Left hindlimb (tissue), 1 donor: ENCODE data around the gene PHTF1.
"Not testable (repeated sequence)": the region's sequence is repeated elsewhere in the genome, so short reads cannot be mapped to it uniquely, and the experiment has no call there.

Experiments
- DNase-seq: peaks from one replicate; pipeline ENCODE4 v3.0.0-alpha.2; 2018

PHTF1 gene

GRCh38 chr1:113717506-113717905 lies 41.8 kb downstream of the PHTF1 start:
- DNase-seq, result not testable (repeated sequence)

GRCh38 chr1:113714606-113715269 lies 44.5 kb downstream of the PHTF1 start:
- no peak for DNase-seq

GRCh38 chr1:113701429-113701828 lies 57.9 kb downstream of the PHTF1 start:
- no peak for DNase-seq

- no peak for DNase-seq
Observed at GRCh38 chr1:113694910-113695309, 64.4 kb downstream of the PHTF1 start.

GRCh38 chr1:113692824-113693431 lies 66.4 kb downstream of the PHTF1 start:
- no peak for DNase-seq

- DNase-seq, result no peak
Observed at GRCh38 chr1:113692342-113692741, 66.9 kb downstream of the PHTF1 start.

- no peak for DNase-seq
Observed at GRCh38 chr1:113691184-113691583, 68.1 kb downstream of the PHTF1 start.

DNA sequence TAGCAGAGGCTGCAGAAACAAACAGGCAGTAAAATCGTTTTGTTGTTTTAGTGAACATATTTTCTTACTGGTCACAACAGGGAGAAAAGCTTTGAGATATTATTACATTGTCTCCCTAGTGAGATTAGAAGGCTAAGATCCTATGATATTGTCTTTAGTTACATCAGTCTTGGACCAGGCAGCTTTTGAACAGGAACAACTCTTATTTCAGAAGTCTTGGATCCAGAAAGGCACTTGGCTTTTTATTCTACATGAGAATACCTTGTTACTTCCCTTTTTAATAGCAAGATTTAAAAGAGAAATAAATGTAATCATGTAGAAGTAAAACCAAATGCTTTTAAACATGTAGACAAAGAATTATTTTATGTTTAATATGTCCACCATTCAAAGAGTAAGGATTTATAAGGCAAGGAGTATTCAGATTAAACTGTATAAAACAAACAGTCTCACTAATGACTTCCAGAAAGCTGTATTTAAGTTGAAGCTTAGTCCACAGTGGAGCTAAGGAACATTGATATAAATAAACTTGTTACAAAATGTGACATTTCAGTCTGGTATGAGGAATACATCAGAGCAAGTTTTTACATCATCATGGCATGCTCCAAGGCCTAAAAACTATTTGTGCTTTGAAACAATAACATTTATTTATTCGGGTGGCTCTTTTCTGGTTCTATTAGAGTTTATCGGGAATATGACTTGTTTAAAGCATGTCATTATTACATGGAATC lies 72.2 kb downstream of the PHTF1 start:
- no peak for DNase-seq

DNA sequence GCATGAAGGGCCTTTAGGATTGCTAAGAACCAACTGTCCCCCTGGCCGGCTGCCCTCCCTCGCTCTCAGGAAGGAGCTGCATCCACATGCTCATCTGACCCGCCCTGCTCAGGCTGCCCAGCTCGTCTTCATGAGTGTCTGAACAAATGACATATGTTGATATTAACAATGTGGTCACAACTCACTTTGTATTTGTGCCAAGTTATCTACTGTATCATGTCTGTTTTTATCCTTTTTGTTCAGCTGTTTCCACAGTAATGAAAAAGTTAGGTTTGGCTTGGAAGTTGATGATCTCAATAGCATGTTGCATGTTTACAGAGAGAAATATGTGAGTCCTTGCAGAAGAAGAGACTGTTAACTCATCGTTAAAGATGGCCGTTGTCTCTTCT lies 75.1 kb downstream of the PHTF1 start:
- DNase-seq, result no peak

DNA sequence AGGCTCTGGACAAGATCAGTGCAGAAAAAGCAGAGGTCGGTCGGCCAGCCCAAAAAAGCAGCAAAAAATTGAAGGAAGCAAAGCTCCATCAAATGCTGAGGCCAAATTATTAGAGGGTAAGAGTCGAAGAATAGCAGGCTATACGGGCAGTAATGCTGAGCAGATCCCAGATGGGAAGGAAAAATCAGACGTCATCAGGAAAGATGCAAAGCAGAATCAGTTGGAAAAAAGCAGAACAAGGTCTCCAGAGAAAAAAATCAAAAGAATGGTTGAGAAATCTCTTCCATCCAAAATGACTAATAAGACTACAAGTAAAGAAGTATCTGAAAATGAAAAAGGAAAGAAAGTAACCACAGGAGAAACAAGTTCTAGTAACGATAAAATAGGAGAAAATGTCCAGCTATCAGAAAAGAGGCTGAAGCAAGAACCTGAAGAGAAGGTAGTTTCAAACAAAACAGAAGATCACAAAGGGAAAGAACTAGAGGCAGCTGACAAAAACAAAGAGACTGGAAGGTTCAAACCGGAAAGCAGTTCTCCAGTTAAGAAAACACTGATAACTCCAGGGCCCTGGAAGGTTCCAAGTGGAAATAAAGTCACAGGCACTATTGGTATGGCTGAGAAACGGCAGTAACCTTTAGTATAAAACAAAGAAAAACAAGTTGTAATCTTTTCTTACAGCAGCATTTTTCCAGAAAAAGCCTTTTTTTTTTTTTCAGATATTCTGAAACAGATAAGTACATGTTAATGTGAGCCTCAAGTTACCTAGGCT lies 75.7 kb downstream of the PHTF1 start:
- no peak for DNase-seq

DNA sequence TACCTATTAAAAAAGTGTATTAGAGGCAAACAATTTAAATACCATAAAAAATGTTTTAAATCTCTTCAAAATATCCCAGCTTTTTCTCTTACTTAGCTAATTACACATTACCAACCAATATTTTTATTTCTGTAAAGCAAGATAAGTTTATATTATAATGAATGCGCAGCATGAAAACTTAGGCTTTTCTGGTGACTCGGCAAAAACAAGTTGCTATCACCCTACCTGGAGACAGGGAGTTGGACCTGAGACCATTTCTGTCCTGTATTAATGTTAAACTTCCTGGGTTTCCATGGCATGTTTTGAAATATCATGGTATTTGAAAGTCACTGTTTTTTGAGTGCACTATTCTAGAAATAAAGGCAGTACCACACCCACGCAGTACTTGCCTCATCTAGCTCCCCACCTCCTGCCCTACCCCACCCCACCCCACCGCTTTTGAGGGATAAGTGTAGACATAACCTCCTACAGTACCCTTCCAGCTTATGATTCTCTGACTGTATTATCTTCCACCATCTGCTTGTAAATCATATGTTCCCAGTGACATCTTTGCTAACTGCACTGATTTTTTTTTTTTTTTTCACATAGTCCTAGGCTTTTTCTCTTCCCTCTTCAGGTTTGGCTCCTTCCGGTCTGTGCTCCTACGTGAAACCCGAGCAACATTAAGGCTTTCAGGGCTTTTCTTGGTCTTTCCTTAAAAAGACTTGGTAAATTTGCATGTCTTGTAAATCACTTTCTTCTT lies 77.5 kb downstream of the PHTF1 start:
- DNase-seq, result no peak

GRCh38 chr1:113678159-113678469 lies 81.2 kb downstream of the PHTF1 start:
- DNase-seq, result no peak

GRCh38 chr1:113677250-113678158 lies 81.8 kb downstream of the PHTF1 start:
- DNase-seq, result no peak

DNA sequence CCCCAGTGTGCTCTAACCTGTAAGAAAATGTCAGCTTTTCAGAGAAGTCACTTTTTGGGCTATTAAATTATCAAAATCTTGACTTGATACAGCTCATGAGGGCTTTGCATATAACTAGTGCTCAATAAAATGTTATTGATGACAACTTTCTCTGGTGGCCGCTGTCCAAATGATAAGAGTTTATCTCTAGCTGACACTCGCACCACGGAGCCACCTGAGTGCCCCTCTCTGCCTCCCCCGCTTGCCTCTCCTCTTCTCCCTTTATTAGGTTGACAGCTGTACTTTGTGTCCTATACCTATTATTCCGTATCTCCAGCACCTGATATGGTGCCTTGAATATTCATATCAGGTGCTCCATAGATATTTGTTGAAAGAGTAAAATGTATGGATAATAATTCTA lies 82.8 kb downstream of the PHTF1 start:
- no peak for DNase-seq

DNA sequence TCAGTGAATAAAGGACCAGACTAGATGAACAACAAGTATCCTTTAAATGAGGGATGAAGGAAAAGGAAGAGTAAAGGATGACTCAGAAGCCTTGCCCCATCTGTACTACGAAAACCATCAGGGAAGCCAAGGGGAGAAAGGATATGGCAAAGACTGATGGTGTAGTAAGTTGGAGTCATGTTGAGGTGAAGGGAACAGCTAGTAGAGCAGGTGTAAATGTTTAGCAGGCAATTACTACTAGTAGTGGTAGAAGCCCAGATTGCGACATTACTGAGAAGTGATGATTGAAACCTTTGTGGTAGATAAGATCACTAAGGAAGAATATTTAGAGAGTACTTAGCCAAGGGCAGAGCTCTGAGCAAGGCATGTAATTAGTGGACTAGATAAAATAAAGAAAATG lies 84.0 kb downstream of the PHTF1 start:
- no peak for DNase-seq

- no peak for DNase-seq
Observed at GRCh38 chr1:113674591-113674990, 84.7 kb downstream of the PHTF1 start.

DNA sequence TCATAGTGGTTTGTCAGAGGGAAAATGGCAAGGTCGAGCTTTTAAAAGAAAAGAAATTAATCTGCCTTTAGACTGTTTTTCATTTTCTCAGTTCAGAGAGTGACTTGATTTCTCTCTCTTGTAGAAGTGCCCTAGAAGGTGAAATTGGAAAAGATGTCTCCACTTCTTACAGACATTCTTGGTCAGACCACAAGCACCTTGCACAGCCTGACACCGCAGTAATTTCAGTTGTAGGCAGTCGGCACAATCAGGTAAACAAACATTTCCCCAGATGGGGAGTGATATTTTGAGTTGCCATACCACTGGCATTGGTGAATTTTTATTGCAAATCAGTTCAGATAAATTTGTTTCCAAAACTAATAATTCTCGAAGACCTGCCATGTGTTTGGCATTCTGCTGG lies 86.8 kb downstream of the PHTF1 start:
- DNase-seq, result no peak

DNA sequence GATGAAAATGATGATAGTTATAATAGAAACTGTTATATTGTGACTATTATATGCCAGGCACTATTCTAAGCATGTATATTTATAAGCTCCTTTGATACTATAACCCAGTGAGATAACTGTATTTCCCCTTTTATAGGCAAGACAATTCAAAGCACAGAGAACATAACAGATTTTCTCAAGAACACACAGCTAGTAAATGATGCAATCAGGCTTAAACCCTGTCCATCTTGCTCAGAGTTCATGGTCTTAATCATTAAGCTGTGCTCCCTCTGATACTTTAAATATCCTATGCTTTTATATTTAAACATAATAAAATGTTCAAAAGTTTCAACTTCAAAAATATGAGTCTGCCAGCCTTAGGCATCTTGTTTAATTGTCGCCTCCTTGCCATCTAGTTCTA lies 88.6 kb downstream of the PHTF1 start:
- DNase-seq, result no peak

- no peak for DNase-seq
Observed at GRCh38 chr1:113669988-113670387, 89.3 kb downstream of the PHTF1 start.

GRCh38 chr1:113666126-113666525 lies 93.2 kb downstream of the PHTF1 start:
- DNase-seq, result no peak

DNA sequence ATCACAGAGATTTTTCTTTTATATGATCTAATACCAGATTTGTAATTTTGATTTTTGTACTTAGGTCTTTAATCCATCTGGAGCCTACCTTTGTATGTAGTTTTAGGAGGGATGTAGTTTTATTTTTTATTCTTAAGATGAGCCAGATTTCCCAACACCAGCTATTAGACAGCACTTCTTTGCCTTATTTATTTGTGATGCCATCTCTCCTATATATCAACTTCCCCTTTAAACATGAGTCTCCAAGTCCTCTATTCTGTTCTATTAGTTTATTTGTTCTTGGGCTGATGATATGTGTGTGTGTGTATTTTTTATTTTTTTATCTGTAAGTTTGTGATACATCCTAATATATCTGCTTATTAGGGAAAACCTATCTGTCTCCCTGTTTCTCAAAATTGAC lies 94.2 kb downstream of the PHTF1 start:
- DNase-seq, result no peak
